BJ (cell line): ENCODE data around the gene GAS2L2. TPM values are rescaled to one million over a fixed set of nuclear protein-coding genes. Genes with fewer than 3 reads are reported as not detected.
A peak's percentile ranks its signal among the peaks of the same experiment; 100 is the strongest.

Source experiments
- CTCF ChIA-PET: fragments of 350-600 bp; formaldehyde crosslinking; extraction: SDS; loops from one replicate; lab custom pipeline; 2021; ENCODE audit warnings: antibody characterized with exemption, inconsistent platforms; lab: Yijun Ruan, JAX
- POLR2A ChIA-PET: fragments of 300-600 bp; sonication (Branson Sonifier 250); formaldehyde crosslinking; extraction: SDS; loops from one replicate; lab custom pipeline; 2021; ENCODE audit warnings: antibody characterized with exemption; lab: Charles Lee
- DNase-seq: peaks from one replicate; pipeline ENCODE4 v3.0.0-alpha.2; 2011; ENCODE audit warnings: low read depth
- H3K27me3 ChIP-seq: 2 replicates; pipeline ENCODE4 v1.6.0; 2011; ENCODE audit warnings: low read length; ENCODE audit not compliant: control insufficient read depth, insufficient read depth
- H3K36me3 ChIP-seq: 2 replicates; pipeline ENCODE4 v1.5.1; 2011; ENCODE audit warnings: low read length; ENCODE audit not compliant: control insufficient read depth, insufficient read depth
- H3K4me3 ChIP-seq: 2 replicates; pipeline ENCODE4 v1.5.1; 2011; ENCODE audit warnings: low read depth, mild to moderate bottlenecking, control low read depth, low read length
- CTCF ChIP-seq: IDR thresholded peaks from 2 replicates; pipeline ENCODE4 v1.5.1; 2011; ENCODE audit warnings: low read depth, mild to moderate bottlenecking, control low read depth, inconsistent platforms, low read length, moderate library complexity; ENCODE audit not compliant: insufficient read depth
- polyA plus RNA-seq: library from polyadenylated mRNA; depleted of rRNA; stranded (reverse); fragments of >200 nt; gene quantifications from 2 replicates; pipeline ENCODE4 v1.2.3, GENCODE V29; 2011

GAS2L2 gene
- polyA plus RNA-seq, 1 experiment: not detected

- POLR2A ChIA-PET: no interaction called here
These were observed 36.9 kb downstream of the GAS2L2 start for GRCh38 chr17:35716173-35716572.

DNA sequence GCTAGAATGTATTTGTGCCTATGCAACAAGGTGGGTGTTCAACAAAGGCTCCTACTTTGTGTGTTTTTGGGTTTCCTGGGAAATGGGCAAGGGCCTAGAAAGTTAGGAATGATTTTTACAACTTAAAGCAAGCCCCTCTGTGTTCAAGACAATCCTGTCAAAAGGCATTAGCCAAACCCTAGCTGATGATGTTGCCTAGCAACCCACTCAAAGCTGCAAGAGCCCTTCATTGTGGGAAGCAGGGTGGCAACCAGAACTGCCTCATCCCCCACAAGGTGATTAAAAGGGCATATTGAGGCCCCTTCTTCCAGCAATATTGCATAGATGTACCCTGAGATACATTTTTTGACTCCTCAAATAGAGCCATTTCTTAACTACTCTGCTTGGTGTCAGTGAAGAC lies 37.6 kb downstream of the GAS2L2 start:
- no peak for TF ChIP-seq CTCF
- Histone ChIP-seq H3K27me3 (no peaks in the 10 kb centered on the region), H3K36me3 (peaks cover 5% of the 10 kb centered on the region), H3K4me3 (no peak overlapping the region)
- ChIA-PET CTCF (interaction anchor here (1.0 to 3.2 kb wide), 4 partner anchors 11 to 34 kb away, joined by 3 to 18 read pairs (median 8); no protein-coding TSS in a partner anchor), POLR2A (no interaction called here)
- DNase-seq: no peak

More at GRCh38 chr17:35716173-35716572, 36.9 kb downstream of the GAS2L2 start:
- no peak for TF ChIP-seq CTCF
- Histone ChIP-seq H3K4me3 (no peak overlapping the region), H3K27me3 (no peaks in the 10 kb centered on the region), H3K36me3 (peaks cover 4% of the 10 kb centered on the region)
- DNase-seq: no peak
- CTCF ChIA-PET: interaction anchor here (0.6 to 3.2 kb wide), 6 partner anchors 11 to 479 kb away, joined by 3 to 18 read pairs (median 4); no protein-coding TSS in a partner anchor

- ChIA-PET POLR2A (no interaction called here), CTCF (interaction anchor here (1.0 kb wide), 1 partner anchor 15 kb away, joined by 5 read pairs; no protein-coding TSS in a partner anchor)
- DNase-seq: no peak
- TF ChIP-seq CTCF: no peak
- Histone ChIP-seq H3K27me3 (no peaks in the 10 kb centered on the region), H3K36me3 (peaks cover 5% of the 10 kb centered on the region), H3K4me3 (no peak overlapping the region)
These were observed 38.1 kb downstream of the GAS2L2 start for GRCh38 chr17:35714988-35715387.

DNA sequence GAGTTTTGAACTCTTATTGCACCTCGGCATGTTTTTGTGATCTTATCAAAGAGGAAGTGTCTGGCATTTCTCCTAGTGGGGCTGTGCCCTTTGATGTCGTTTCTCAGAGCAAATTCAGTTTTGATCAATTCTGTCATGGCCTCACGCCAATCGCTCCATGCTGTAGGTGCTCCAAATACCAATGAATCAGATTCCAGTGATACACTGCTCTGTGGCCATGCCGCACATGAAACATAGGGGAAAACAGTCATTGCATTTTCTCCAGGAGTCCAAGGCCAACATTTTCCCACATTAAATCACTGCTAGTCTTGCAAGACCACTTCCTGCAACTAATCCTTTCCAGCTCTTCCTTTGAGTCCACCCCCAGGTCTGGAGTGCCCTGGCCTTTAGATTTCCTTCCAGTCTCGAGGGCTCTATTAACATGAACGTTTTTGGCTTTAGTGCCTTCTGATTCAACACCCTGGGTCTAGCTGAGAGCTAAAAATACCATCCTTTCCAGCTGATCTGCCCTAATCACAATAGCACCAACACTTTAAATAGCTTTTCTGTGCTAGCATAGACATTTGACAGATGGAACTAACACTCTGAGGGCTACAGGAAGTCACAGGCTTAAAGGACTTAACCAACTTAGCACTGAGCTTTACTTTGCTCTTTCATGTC lies 39.8 kb downstream of the GAS2L2 start:
- ChIA-PET POLR2A (no interaction called here), CTCF (interaction anchor here (0.7 to 1.7 kb wide), 6 partner anchors 9 to 1465 kb away, joined by 3 to 7 read pairs (median 4); partner anchors contain the start of gene TAF15)
- Histone ChIP-seq H3K27me3 (no peaks in the 10 kb centered on the region), H3K36me3 (peaks cover 5% of the 10 kb centered on the region), H3K4me3 (no peak overlapping the region)
- no peak for TF ChIP-seq CTCF
- peak; percentile 78 for DNase-seq

DNA sequence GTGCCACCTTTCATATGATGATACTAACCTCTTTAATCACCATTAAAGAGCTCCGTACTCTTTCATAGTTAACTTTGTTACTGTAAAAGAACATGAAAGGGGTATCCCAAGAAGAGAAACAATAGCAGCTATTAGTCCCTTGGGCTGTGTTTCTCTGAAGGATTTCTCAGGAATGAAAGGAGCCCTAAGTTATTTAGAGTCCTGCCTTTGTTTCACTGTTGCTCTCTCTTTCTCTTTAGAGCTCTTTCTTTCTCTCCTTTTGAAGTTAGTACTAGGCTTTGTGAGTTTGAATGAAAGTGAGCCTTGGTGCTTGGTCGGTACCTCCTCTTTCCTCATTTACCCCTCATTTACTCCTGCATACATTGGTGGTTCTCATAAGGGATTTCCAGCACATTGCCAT lies 42.1 kb downstream of the GAS2L2 start:
- Histone ChIP-seq H3K27me3 (no peaks in the 10 kb centered on the region), H3K4me3 (no peak overlapping the region), H3K36me3 (peaks cover 5% of the 10 kb centered on the region)
- ChIA-PET CTCF (interaction anchor here (0.8 to 1.2 kb wide), 2 partner anchors 10 to 29 kb away, joined by 3 read pairs; no protein-coding TSS in a partner anchor), POLR2A (interaction anchor here (0.6 kb wide), 1 partner anchor 56 kb away, joined by 18 read pairs; no protein-coding TSS in a partner anchor)
- DNase-seq: no peak
- TF ChIP-seq CTCF: no peak
